Measurements from ENCODE around the gene PSMD9.
"Not testable (repeated sequence)": the region's sequence is repeated elsewhere in the genome, so short reads cannot be mapped to it uniquely, and the experiment has no call there.

PSMD9 gene

GRCh38 chr12:121845701-121846100 lies 42.9 kb upstream of the PSMD9 start:
- Histone ChIP-seq H3K4me3 (ENCODE audit: low read depth, low read length) (no peak overlapping the region), H3K27me3 (ENCODE audit: control insufficient read depth, insufficient read depth, low read length) (no peaks in the 10 kb centered on the region), H3K36me3 (ENCODE audit: control insufficient read depth, insufficient read depth, low read length) (no peaks in the 10 kb centered on the region), H3K4me1 (no peaks in the 10 kb centered on the region), H3K4me2 (ENCODE audit: low read length) (no peak overlapping the region), H3K9ac (no peak overlapping the region), H3K9me3 (ENCODE audit: control insufficient read depth, low read length) (no peaks in the 10 kb centered on the region), H3K27ac (no peak overlapping the region), H2AFZ (no peak overlapping the region), H3K79me2 (no peaks in the 10 kb centered on the region)
- TF ChIP-seq, protein P1, sequence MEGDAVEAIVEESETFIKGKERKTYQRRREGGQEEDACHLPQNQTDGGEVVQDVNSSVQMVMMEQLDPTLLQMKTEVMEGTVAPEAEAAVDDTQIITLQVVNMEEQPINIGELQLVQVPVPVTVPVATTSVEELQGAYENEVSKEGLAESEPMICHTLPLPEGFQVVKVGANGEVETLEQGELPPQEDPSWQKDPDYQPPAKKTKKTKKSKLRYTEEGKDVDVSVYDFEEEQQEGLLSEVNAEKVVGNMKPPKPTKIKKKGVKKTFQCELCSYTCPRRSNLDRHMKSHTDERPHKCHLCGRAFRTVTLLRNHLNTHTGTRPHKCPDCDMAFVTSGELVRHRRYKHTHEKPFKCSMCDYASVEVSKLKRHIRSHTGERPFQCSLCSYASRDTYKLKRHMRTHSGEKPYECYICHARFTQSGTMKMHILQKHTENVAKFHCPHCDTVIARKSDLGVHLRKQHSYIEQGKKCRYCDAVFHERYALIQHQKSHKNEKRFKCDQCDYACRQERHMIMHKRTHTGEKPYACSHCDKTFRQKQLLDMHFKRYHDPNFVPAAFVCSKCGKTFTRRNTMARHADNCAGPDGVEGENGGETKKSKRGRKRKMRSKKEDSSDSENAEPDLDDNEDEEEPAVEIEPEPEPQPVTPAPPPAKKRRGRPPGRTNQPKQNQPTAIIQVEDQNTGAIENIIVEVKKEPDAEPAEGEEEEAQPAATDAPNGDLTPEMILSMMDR (IDR thresholded peaks at IDR 0.05), result no peak

GRCh38 chr12:121849211-121849610 lies 39.4 kb upstream of the PSMD9 start:
- Histone ChIP-seq H3K36me3 (ENCODE audit: control insufficient read depth, insufficient read depth, low read length) (no peaks in the 10 kb centered on the region), H3K4me1 (no peaks in the 10 kb centered on the region), H3K79me2 (no peaks in the 10 kb centered on the region), H3K9ac (no peak overlapping the region), H3K27me3 (ENCODE audit: control insufficient read depth, insufficient read depth, low read length) (no peaks in the 10 kb centered on the region), H2AFZ (no peak overlapping the region), H3K9me3 (ENCODE audit: control insufficient read depth, low read length) (no peaks in the 10 kb centered on the region), H3K27ac (no peak overlapping the region), H3K4me3 (ENCODE audit: low read depth, low read length) (no peak overlapping the region), H3K4me2 (ENCODE audit: low read length) (no peak overlapping the region)
- TF ChIP-seq, protein P1 (IDR thresholded peaks at IDR 0.05), result no peak

GRCh38 chr12:121849665-121850064 lies 38.9 kb upstream of the PSMD9 start:
- no peak overlapping the region for H3K4me2 ChIP-seq (ENCODE audit: low read length)

DNA sequence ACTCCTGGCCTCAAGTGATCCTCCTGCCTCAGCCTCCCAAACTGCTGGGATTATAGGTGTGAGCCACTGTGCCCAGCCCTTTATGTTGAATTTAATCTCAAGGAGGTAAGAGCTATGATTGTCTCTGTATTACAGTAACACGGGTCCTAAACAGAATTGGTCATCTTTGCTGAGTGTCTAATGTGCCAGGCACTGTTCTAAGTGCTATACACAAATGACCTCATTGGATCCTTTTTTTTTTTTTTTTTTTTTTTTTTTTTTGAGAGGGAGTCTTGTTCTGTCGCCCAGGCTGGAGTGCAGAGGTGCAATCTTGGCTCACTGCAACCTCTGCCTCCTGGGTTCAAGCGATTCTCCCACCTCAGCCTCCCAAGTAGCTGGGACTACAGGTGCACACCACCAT lies 36.2 kb upstream of the PSMD9 start:
- not testable (repeated sequence) for H3K36me3 ChIP-seq (ENCODE audit: control insufficient read depth, insufficient read depth, low read length); H3K4me3 ChIP-seq (ENCODE audit: low read depth, low read length); H3K4me2 ChIP-seq (ENCODE audit: low read length); H3K4me1 ChIP-seq; H3K79me2 ChIP-seq; H2AFZ ChIP-seq; H3K9ac ChIP-seq; H3K27me3 ChIP-seq (ENCODE audit: control insufficient read depth, insufficient read depth, low read length); H3K27ac ChIP-seq; H3K9me3 ChIP-seq (ENCODE audit: control insufficient read depth, low read length)

More at GRCh38 chr12:121849665-121850064, 38.9 kb upstream of the PSMD9 start:
- no peak overlapping the region for H3K9ac ChIP-seq
- no peaks in the 10 kb centered on the region for H3K9me3 ChIP-seq (ENCODE audit: control insufficient read depth, low read length)
- no peaks in the 10 kb centered on the region for H3K36me3 ChIP-seq (ENCODE audit: control insufficient read depth, insufficient read depth, low read length)
- H3K27me3 ChIP-seq (ENCODE audit: control insufficient read depth, insufficient read depth, low read length), result no peaks in the 10 kb centered on the region
- H3K4me3 ChIP-seq (ENCODE audit: low read depth, low read length), result no peak overlapping the region
- H2AFZ ChIP-seq, result no peak overlapping the region
- H3K4me1 ChIP-seq, result no peaks in the 10 kb centered on the region
- H3K79me2 ChIP-seq, result no peaks in the 10 kb centered on the region
- H3K27ac ChIP-seq, result no peak overlapping the region
- TF ChIP-seq, protein P1 (IDR thresholded peaks at IDR 0.05), result no peak

DNA sequence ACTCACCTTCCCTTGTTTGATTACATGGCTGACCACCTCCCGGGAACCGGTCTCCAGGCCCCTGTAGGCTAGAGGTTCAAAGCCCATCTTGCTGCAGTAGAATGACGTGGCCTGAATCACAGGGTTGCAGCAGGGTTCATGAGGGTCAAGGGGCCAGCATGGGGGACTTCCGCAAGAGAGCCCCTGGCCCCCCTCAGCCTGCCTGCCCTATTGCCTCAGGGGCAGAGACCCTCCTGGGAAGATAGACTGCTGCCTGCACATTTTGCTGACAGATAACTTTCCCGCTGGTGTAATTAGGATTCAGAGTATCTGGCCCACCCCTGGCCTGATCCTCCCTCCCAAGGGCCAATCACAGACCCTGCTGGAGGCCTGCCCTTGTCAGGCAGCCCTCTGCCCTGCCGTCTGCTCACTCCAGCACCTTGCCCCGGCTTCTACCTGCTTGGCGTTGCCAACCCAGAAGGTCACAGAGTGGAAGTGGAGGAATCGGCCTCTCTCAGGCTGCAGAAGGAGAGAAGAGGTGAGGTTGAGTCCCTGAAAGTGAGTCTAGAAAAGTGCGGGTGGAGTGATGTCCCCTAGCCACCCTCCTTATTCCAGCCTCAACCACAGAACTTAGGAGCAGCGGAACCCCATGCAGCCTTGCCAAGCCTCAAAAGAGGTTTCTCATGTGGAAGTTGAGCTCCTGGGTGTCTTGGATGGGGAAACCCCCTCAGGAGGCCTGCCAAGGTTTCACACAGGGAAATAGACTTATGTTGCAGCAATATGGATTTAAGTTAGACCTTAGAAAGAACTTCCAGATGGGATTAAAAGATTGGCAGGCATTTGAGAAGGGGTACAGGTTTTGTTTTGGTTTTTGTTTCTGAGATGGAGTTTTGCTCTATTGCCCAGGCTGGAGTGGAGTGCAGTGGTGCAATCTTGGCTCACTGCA lies 31.0 kb upstream of the PSMD9 start:
- Histone ChIP-seq H3K4me3 (ENCODE audit: low read depth, low read length) (no peak overlapping the region), H3K79me2 (no peaks in the 10 kb centered on the region), H3K4me2 (ENCODE audit: low read length) (no peak overlapping the region), H3K9ac (no peak overlapping the region), H3K27ac (no peak overlapping the region), H3K4me1 (peaks cover 9% of the 10 kb centered on the region), H2AFZ (no peak overlapping the region), H3K36me3 (ENCODE audit: control insufficient read depth, insufficient read depth, low read length) (no peaks in the 10 kb centered on the region), H3K27me3 (ENCODE audit: control insufficient read depth, insufficient read depth, low read length) (no peaks in the 10 kb centered on the region), H3K9me3 (ENCODE audit: control insufficient read depth, low read length) (no peaks in the 10 kb centered on the region)
- TF ChIP-seq, protein P1 (IDR thresholded peaks at IDR 0.05), result no peak

All from parathyroid adenoma (tissue), 2 donors.